AG08396 (cell line): Measurements from ENCODE around the gene PPP2R2C.
A peak's percentile ranks its signal among the peaks of the same experiment; 100 is the strongest.

ENCODE experiments used
- DNase-seq: peaks from one replicate; pipeline ENCODE4 v3.0.0; 2012; ENCODE audit warnings: low spot score, mixed read lengths

PPP2R2C gene

DNA sequence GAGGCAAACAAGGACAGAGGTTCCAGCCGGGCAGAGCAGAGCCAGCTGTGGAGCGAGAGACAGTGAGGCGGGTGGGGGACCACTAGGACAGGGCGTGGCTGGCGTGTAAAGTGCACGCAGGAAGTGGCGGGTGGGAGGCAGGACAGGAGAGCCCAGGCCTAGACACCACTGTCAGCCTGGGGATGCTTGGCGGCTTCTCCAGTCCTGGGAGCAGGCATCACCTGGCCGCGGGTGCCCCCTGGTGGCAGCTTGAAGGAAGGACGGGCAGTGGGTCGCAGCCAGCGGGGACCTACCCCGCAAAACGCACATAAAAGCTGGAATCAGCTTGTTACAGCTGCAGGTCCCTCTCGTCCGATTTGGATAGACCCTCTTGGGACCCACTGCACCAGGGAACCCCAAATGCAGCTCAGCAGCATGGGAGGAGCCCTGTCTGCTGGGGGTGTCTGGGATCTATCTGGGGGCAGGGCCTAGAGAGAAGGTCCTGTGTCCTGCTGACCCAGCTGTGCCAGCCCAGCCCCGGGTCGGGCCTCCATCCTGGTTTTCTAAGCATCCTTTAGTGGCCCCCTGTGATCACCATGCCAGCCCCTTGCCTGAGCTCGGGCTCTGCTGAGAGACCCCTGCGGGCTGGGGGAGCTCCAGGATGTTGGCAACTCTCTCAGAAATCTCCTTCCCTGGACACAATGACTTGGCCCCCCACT, 145.0 kb downstream of the PPP2R2C start:
- peak; percentile 90 for DNase-seq

DNA sequence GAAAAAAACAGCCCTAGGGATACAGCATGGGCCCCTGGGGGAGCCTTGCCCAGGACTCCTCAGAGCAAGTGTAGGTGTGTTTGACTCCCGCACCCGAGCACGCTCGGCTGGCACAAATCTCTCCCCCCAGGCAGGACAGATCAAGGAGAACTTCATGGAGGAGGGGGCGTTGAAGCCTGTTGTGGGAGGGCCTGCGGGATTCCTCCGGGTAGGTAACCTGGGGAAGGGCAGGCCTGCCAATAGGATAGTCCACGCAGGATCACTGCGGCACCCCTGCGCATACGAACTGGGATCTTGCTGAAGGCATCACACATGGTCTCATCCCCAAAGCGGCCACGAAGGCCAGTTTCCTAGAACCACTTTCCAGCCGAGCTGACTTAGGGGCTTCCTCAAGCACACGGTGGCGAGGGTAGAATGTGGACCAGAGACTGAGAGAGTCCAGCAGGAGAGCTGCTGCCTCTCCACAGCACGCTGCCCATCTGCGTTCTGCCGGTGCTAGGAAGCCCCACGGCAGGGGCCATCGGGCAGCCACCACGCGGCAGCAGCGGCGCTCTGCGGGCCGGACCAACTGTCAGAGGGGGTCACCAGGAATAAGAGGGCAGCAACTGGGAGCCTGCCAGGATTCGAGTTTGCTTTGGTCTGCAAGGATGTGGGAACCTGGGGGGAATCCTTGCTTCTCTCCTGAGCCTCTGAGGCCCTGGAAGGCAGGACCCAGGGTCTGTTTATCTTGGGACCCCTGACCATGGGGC, 145.9 kb downstream of the PPP2R2C start:
- no peak for DNase-seq

DNA sequence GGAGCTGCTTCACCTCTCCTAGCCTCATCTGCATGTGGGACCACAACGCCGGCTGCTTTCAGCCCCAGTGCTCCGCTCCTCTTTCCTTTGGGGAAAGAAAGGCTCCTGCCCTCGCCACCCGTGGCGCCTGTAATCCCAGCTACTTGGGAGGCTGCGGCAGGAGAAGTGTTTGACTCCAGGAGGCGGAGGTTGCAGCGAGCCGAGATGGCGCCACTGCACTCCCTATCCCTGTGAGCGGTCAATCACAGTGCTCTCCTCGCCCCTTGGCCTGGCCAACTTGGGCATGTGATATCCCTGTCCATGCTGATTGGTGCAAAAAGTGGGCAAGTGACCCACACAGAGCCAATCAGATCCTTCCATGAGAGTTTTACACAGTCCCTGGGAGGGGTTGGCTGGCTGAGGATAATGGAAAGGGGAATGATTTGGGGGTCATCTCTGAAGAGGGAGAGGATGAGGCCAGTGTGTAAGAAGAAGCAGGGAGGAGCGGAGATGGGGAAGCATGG, 146.6 kb downstream of the PPP2R2C start:
- no peak for DNase-seq

DNA sequence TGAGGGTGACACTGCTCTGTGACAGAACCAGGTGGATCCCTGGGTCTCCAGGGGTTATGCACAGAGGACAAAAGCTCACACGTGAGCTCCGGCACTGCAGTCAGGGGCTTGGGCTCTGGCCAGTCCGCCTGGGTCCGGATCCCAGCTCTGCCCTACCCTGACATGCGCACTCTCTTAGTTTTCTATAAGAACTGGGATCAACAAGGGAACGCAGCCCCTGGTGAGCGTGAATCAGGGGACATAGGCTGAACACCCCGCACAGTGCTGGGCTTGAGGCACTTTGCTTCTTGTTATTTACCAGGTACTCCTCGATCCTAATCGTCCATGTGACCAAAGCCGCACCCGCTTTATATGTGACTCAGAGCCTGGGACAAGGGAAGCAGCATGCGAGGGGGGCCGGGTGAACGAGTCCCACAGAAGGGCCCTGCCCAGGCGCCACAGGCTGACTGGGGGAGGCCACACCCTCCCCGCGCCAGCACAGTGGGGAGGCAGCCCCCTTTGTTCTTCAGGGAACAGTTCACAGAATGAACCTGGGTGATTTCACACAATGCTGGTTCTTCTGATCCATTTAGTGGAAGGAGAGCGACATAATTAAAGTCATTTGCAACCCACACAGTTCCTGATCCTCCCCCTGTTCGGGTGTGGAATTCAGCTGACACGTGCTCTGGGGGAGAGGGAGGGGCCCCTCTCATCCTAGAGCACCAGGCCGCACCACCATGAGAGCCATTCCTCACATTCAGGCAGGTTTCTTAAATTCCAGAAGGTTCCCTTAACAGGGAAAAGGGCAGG, 147.2 kb downstream of the PPP2R2C start:
- no peak for DNase-seq

DNA sequence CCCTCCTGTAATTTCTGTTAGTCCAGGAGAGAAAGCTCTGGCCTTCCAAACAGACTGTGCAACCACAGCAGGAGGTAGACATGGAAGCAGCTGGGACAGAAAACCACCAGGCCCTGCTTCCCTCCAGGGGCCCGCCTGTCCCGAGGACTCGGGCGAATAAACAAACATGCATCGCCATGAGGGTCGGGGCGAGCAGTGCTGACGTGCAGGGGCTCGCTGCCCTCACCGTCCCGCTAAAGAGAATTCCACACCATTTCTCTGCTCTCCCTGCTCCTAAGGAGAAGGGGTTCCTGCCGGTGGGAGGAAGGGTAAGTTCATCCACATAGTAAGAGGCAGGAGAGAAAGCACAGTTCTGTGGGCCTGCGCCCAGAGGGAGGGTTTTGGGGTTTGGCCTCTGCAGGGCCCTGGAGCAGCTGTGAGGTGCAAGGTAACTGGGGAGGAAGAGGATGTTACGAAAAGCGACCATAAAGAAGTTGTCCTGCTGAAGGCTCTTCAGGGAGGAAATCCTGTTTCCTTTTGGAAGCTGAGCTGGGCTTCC, 147.9 kb downstream of the PPP2R2C start:
- no peak for DNase-seq

DNA sequence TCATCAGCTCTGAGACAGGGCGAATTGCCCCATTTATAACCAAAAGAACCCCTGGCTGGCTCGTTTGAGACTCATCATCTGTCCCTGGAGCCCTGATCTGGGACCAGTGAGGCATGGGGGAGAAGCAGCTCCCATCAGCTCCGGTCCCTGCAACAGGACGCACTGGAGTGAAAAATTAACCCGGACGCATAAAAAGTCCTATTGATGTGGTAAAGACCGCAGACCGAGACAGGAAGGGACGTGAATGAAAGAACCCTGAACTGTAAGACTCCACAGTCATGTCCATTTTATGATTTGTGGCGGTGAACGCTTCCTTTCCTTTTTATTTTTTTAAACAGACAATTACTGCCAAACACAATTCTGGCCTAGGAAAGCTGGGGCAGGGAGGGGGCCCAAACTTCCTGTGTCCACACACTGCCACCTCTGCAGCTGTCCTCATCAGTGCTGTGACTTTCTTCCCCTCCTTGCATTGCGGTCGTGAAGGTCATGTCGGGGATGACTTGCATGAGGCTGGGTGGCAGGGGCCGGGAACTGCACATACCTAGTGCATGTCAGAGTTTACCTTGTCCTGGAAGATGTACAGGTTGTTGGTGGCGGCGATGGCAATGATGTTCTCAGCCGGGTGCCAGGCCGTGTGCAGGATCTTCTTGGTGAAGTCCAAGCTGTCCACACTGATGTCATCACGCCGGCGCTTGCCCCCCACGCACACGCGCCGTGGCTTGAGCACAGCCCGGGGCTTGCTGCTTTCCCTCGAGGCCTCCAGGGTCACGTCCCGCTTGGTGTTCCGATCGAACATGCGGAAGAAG, 149.4 kb downstream of the PPP2R2C start:
- DNase-seq: no peak

DNA sequence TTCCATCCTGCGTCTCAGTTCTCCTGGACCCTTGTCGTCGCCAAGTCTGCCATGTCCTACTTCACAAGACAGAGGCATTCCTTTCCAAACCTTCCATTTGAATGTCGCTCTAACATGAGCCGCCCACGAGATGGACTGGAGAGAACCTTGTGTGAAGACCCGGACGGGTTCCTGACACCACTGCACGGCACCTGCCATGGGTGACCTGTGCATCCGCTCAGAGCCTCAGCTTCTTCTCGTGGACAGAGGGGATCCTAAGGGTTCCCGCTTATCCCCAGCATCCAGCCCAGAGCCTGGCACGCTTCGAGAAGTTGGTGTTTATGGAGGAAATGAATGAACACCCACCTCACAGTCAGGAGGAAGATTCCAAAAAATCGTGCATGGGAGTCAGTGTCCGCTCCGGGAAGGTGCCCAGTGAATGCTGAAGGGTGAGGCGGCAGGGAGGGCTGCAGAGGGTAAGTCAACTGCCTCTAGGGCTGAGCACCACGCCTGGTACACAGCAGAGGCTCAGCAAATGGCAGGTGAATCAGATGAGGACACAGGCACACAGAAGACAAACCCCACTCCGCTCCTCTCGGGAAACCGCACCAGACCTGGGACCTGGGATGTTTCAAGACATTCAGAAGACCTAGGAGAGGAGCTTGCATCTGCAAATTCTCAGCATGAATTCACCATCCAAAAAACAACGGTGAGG, 150.2 kb downstream of the PPP2R2C start:
- no peak for DNase-seq

DNA sequence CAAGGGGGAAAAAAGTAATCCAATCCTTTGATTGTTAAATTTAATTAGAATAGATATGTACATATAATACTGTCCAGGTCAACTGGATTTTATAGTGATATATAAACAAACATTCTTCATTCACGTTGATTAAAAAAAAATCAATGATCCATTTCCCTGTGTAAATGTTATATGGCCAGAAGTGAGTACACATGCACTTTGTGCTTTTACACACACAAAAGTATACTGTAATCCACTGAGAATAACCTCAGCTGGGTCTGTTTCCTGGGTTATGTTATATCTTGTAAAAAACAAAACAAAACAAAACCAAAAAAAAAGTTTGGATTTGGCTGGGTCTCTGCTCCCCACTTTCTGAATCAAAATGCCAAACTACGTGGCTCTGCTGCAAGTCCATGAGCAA, 151.1 kb downstream of the PPP2R2C start:
- DNase-seq: no peak

DNA sequence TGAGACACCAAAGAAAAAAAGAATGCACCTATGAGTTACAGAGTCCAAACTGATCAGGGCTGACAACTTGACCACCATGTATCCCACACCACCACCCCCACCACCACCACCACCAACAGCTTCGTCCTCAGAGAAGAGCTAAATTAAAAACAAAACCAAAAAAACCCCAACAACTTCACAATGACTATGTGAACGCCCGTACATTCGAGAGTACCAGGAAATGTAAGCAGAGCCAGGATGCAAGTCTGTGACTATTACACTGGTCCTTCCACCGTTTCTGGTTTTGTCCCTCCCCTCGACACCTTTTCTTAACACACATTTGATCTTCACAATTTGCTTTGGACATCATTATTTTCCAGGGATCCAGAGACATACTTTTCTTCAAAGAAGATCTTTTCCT, 151.8 kb downstream of the PPP2R2C start:
- no peak for DNase-seq

DNA sequence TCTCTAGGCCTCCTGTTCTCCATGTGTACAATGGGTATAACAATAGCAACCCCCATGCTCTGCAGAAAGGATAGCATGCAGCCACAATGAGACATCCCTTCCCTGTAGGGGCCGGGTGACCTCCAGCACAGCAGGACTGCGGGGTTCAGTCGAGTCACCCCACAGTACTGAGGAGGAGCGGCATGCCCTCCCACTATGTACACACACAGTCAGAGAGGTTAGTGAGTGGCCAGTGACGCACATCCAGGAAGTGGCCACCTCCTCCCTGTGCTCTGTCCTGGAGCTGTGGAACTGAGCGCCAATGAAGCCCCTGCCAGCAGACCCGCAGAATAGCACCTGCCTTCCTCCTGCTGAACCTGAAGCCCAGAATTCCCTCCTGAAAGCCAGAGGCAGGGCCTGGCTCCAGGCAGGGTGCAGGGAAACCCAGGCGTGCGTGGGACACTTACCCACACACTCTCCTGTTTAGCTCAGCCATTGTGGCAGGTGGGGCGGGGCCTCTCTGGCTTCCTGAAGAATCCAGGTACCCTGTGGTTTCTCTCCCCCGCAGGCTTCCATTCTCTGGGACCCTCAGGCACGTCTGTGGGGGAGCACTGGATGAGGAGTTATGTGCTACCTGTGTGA, 152.8 kb downstream of the PPP2R2C start:
- DNase-seq: no peak

DNA sequence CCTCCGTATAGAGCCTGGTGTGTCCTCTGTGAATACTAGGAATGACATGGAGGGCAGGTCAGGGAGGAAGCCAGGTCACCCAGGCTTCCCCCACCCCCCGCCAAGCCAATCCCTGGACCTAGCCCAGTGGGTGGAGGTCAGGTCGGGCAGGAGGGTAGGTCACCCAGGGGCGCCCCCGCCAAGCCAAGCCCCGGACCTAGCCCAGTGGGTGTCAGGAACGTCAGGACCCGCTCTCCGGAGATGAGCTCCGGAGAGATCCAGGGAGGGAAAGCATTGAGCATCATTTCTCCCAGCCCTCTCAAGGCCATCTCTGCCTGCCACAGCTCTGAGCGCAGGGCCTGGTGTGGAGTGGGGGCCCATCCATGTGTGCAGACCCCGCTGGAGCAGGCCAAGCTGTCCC, 154.2 kb downstream of the PPP2R2C start:
- no peak for DNase-seq

DNA sequence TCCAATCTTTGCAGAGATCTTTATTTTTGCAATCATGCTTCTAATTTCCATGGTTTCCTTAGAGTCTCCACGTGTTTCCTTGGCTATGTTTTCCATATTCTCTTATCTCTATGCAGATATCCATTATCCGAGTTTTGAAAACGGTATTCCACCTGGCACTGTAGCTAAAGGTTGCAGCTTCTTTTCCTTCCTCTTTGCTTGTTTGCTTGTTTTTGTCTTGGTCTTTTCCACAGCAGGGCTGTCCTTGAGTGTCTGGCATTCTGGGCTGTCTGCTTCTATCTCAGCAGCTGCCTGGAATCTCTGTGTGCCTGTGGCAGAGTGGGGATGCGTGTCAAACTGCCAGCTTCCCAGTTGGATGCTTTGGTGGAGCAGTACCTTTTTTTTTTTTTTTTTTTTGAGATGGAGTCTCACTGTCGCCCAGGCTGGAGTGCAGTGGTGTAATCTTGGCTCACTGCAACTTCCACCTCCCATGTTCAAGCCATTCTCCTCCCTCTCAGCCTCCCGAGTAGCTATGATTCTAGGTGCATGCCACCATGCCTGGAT, 155.9 kb downstream of the PPP2R2C start:
- DNase-seq: no peak

DNA sequence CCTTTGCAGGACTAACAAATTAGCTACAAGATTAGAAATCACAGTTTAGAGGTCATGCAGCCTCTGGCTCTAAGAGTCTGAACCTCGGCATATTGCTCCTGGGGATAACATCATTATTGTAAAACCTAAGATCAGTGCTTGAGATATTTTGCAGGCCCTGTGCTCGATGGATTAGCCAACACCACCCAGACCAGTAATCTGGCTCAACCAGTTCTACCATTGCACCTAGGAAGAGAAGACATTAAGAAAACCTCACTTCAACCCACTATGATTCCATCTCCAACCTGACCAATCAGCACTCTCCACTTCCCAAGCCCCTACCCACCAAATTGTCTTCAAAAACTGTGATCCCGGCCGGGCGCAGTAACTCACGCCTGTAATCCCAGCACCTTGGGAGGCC, 159.2 kb downstream of the PPP2R2C start:
- no peak for DNase-seq

DNA sequence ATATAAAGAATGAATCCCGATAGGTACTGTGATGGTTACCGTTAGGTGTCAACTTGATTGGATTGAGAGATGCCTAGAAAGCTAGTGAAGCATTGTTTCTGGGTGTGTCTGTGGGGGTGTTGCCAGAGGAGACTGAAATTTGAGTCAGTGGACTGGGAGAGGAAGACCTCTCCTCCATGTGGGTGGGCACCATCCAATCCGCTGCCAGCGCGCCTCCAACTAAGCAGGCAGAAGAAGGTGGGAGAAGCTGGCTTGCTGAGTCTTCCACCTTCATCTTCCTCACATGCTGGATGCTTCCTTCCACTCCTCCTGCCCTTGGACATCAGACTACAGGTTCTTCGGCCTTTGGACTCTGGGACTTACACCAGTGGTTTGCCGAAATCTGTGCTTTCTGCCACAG, 162.6 kb downstream of the PPP2R2C start:
- DNase-seq: no peak

DNA sequence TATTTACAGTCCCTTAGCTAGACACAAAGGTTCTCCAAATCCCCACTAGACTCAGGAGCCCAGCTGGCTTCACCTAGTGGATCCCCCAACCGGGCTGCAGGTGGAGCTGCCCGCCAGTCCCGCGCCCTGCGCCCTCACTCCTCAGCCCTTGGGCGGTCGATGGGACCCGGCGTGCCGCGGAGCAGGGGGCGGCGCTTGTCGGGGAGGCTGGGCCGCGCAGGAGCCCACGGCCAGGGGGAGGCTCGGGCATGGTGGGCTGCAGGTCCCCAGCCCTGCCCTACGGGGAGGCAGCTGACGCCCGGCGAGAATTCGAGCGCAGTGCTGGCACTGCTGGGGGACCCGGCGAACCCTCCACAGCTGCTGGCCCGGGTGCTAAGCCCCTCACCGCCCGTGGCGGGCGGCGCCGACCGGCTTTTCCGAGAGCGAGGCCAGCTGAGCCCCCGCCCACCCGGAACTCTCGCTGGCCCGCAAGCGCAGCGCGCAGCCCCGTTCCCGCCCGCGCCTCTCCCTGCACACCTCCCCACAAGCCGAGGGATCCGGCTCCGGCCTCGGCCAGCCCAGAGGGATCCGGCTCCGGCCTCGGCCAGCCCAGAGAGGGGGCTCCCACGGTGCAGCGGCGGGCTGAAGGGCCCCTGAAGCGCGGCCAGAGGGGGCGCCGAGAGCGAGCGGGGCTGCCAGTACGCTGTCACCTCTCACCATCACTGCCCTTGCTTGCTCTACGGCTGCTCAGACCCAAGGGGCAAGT, 163.3 kb downstream of the PPP2R2C start:
- no peak for DNase-seq

DNA sequence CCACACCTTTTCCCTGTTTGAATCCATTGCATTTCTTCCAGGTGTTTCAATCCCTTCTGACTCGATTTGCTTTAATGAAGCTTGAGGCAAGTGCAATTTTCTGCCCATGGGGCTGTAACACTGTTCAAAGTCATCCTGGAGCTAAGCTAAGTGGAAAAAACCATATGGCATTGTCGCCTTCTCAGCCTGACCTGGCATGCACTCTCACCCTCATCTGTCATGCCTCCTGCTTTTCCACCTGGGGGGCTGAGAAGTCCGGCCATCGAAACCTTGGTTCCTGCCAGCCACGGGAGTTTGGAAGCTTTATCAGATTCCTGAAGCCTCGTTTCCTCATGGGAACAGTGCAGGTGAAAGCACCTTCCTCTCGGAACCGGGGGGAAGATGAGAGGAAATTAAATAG, 164.5 kb downstream of the PPP2R2C start:
- no peak for DNase-seq

DNA sequence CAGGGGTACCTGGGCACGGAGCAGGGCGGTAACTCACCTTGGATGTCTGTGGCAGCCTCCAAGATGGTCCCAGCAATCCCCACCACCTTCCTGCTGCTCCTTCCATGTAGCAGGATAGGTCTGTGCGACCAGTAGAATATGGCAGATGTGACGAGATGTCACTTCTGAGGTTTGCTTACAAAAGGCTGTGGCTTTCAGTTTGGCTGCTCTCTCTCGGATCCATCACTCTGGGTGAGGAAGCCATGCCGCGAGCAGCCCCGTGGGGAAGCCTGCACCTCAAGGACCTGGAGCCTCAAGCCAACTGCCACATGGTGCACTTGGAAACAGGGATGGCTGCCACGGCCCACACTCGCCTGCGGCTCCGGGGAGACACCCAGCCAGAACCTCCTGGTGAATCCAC, 165.2 kb downstream of the PPP2R2C start:
- no peak for DNase-seq

DNA sequence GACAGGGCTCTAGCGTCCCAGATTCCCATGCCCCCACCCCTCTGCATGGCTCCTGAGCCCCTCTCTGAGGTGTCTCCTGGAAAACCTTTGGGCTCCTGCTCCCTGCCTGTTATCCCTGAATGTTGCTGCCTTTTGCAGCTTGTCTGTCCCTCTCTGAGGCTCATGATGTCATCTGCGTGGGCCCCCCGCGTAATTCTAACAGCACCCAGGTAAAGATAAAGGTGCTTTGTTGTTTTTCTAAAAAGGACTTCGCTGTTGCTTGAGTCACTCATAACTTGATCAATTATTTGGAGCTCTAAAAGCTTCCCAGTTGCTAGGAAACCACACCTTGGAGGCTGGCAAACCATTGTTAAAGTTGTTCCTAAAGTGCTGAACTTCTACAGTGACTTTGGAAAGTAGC, 166.1 kb downstream of the PPP2R2C start:
- no peak for DNase-seq

DNA sequence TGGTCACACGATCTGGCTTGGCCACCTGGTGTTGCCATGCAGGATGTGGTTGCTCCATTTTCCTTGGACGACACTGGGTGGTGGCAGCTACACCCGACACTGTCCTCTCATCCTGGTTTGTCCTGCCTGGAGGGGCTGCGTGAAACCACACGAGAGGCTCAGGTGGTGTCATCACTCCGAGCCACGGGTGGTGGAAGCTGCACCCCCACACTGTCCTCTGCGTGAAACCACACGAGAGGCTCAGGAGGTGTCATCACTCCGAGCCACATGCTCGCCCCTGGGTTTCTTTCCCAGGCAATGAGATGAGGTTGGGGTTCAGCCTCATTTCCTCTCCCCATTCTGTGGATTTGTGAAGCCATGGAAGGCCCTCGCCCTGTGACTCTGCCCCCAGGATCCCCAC, 168.5 kb downstream of the PPP2R2C start:
- DNase-seq: no peak

DNA sequence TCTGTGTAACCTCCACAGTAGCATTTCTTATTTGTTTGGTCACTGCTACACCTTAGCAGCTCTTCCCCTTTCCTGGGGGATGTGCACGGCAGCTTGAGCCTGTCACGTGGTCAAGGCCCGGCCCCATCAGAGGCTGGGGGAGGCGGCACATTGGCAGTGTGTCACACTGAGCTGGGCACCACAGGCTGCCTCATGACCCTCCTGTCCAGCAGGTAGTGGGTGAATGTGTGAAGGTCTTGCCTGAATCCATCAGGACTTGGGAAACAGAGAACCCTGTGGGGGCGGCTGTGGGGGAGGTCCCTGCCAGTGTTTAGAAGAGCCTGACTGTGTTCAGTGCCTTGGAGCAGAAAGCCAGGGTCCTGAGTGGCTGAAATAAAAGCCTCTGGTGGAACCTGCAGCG, 169.5 kb downstream of the PPP2R2C start:
- no peak for DNase-seq
